HG02884 (cell line): ENCODE data around the gene OR6C65.

Experiments used
- ATAC-seq: cut with Tn5 transposase; IDR thresholded peaks from one replicate; pipeline ENCODE4 v1.9.1; 2021; ENCODE audit warnings: mild to moderate bottlenecking, moderate library complexity; ENCODE audit not compliant: unreplicated experiment

Gene OR6C65

GRCh38 chr12:55445357-55445756 lies 45.0 kb downstream of the OR6C65 start:
- ATAC-seq, result no peak

- ATAC-seq, result no peak
Observed at GRCh38 chr12:55446326-55446725, 46.0 kb downstream of the OR6C65 start.

GRCh38 chr12:55448825-55449224 lies 48.5 kb downstream of the OR6C65 start:
- ATAC-seq, result no peak
